IMR-90 (cell line): Measurements from ENCODE around the gene DHH. TPM values are rescaled to one million over a fixed set of nuclear protein-coding genes. Genes with fewer than 3 reads are reported as not detected.

ENCODE experiments used
- ATAC-seq: fragments of 200-7000 bp; cut with Tn5 transposase; 2 replicates; pipeline ENCODE4 v1.9.1; 2020; ENCODE audit warnings: low read depth, mild to moderate bottlenecking, moderate library complexity
- BruUV-seq: library from RNA; stranded (reverse); fragments of 400-500 nt; replicated peaks from 2 replicates; lab custom pipeline; 2021; lab: Mats Ljungman, UMichigan
- CTCF ChIA-PET: fragments of 300-600 bp; formaldehyde crosslinking; extraction: SDS; loops from one replicate; lab custom pipeline; 2021; ENCODE audit warnings: antibody characterized with exemption; lab: Yijun Ruan, JAX
- POLR2A ChIA-PET: fragments of 300-600 bp; sonication (Branson Sonifier 250); formaldehyde crosslinking; loops from one replicate; lab custom pipeline; 2022; ENCODE audit warnings: antibody characterized with exemption; ENCODE audit not compliant: unreplicated experiment; lab: Charles Lee
- DNase-seq: peaks from one replicate; pipeline ENCODE4 v3.0.0; 2013
- H2AFZ ChIP-seq: replicated peaks from 2 replicates; pipeline ENCODE3; 2013; ENCODE audit warnings: low read length, mild to moderate bottlenecking; ENCODE audit not compliant: poor library complexity
- H2AK5ac ChIP-seq: 2 replicates; pipeline ENCODE4 v1.6.1; 2013; ENCODE audit warnings: low read depth, low read length, inconsistent platforms
- H2AK9ac ChIP-seq: replicated peaks from 2 replicates; pipeline ENCODE3; 2013; ENCODE audit warnings: mild to moderate bottlenecking, low read depth, low read length, moderate library complexity; ENCODE audit not compliant: poor library complexity
- H2BK120ac ChIP-seq: 2 replicates; pipeline ENCODE4 v1.6.1; 2013; ENCODE audit warnings: low read depth, low read length, inconsistent platforms
- H2BK15ac ChIP-seq: 3 replicates; pipeline ENCODE4 v1.6.1; 2013; ENCODE audit warnings: low read depth, low read length, inconsistent platforms
- H2BK20ac ChIP-seq: 2 replicates; pipeline ENCODE4 v1.6.1; 2013; ENCODE audit warnings: low read depth, mild to moderate bottlenecking, inconsistent platforms, low read length, moderate library complexity
- H2BK5ac ChIP-seq: 2 replicates; pipeline ENCODE4 v1.6.1; 2013; ENCODE audit warnings: mild to moderate bottlenecking, low read depth, low read length, inconsistent platforms; ENCODE audit not compliant: poor library complexity, severe bottlenecking
- H3K14ac ChIP-seq: replicated peaks from 2 replicates; pipeline ENCODE4 v1.6.1; 2013; ENCODE audit warnings: low read depth, low read length, inconsistent platforms
- H3K18ac ChIP-seq: 2 replicates; pipeline ENCODE4 v1.6.1; 2013; ENCODE audit warnings: low read depth, low read length, control low read depth
- H3K23ac ChIP-seq: 2 replicates; pipeline ENCODE4 v1.6.1; 2013; ENCODE audit warnings: low read depth, low read length, inconsistent platforms
- H3K27ac ChIP-seq: 2 replicates; pipeline ENCODE4 v1.5.1; 2013; ENCODE audit warnings: mild to moderate bottlenecking, control low read depth, low read length; ENCODE audit not compliant: insufficient read depth
- H3K27me3 ChIP-seq: 2 replicates; pipeline ENCODE4 v1.6.1; 2013; ENCODE audit warnings: low read length; ENCODE audit not compliant: control insufficient read depth, insufficient read depth
- H3K36me3 ChIP-seq: 2 replicates; pipeline ENCODE4 v1.6.1; 2013; ENCODE audit warnings: low read length, mixed read lengths; ENCODE audit not compliant: control insufficient read depth, insufficient read depth
- H3K4ac ChIP-seq: 2 replicates; pipeline ENCODE4 v1.6.1; 2013; ENCODE audit warnings: low read depth, low read length, inconsistent platforms
- H3K4me1 ChIP-seq: 2 replicates; pipeline ENCODE4 v1.6.1; 2013; ENCODE audit warnings: low read length, mixed read lengths; ENCODE audit not compliant: control insufficient read depth, insufficient read depth
- H3K4me2 ChIP-seq: 2 replicates; pipeline ENCODE4 v1.6.1; 2013; ENCODE audit warnings: low read depth, mild to moderate bottlenecking, control low read depth, low read length, moderate library complexity
- H3K4me3 ChIP-seq: 2 replicates; pipeline ENCODE4 v1.5.1; 2013; ENCODE audit warnings: low read depth, mild to moderate bottlenecking, control low read depth, low read length, moderate library complexity; ENCODE audit not compliant: insufficient read depth
- H3K56ac ChIP-seq: 2 replicates; pipeline ENCODE4 v1.6.1; 2013; ENCODE audit warnings: low read length, inconsistent platforms; ENCODE audit not compliant: insufficient read depth; ENCODE audit errors: extremely low read depth
- H3K79me1 ChIP-seq, 2 experiments: 2 replicates each; pipeline ENCODE4 v1.6.1; 2013; ENCODE audit warnings: low read length in 2 of 2, inconsistent platforms in 1 of 2, low read depth in 1 of 2
- H3K9ac ChIP-seq: 2 replicates; pipeline ENCODE4 v1.6.1; 2013; ENCODE audit warnings: low read depth, low read length, control low read depth
- H3K9me1 ChIP-seq: 2 replicates; pipeline ENCODE4 v1.6.1; 2013; ENCODE audit warnings: low read length, inconsistent platforms; ENCODE audit not compliant: insufficient read depth
- H3K9me3 ChIP-seq: 2 replicates; pipeline ENCODE4 v1.6.1; 2013; ENCODE audit warnings: low read length; ENCODE audit not compliant: control insufficient read depth, insufficient read depth
- H4K20me1 ChIP-seq: 2 replicates; pipeline ENCODE4 v1.6.1; 2013; ENCODE audit warnings: low read length, inconsistent platforms; ENCODE audit not compliant: insufficient read depth
- H4K5ac ChIP-seq: 2 replicates; pipeline ENCODE4 v1.6.1; 2013; ENCODE audit warnings: mild to moderate bottlenecking, low read depth, low read length, control low read depth
- H4K8ac ChIP-seq, 2 experiments: 2 replicates each; pipeline ENCODE4 v1.6.1; 2013; ENCODE audit warnings: low read depth in 2 of 2, low read length in 2 of 2, control low read depth in 1 of 2, inconsistent platforms in 1 of 2
- H4K91ac ChIP-seq: 2 replicates; pipeline ENCODE4 v1.6.1; 2013; ENCODE audit warnings: low read depth, low read length, inconsistent platforms; ENCODE audit not compliant: insufficient read depth
- CEBPB ChIP-seq: IDR thresholded peaks from 2 replicates; pipeline ENCODE4 v1.6.1; 2012; ENCODE audit warnings: low read depth, low read length, improper control_type of control experiment
- CHD1 ChIP-seq: IDR thresholded peaks from 2 replicates; pipeline ENCODE4 v1.6.1; 2012; ENCODE audit warnings: low read depth, low read length, improper control_type of control experiment
- FOS ChIP-seq: fragments of 150-350 bp; IDR thresholded peaks from 2 replicates; pipeline ENCODE4 v1.6.1; 2016; ENCODE audit warnings: low read depth, low read length
- MXI1 ChIP-seq: IDR thresholded peaks from 2 replicates; pipeline ENCODE4 v1.6.1; 2012; ENCODE audit warnings: low read depth, mild to moderate bottlenecking, low read length, moderate library complexity, borderline replicate concordance
- NFE2L2 ChIP-seq: fragments of 150-350 bp; IDR thresholded peaks from 2 replicates; pipeline ENCODE4 v1.6.1; 2016; ENCODE audit warnings: low read depth, mild to moderate bottlenecking, low read length
- POLR2A ChIP-seq: IDR thresholded peaks from 2 replicates; pipeline ENCODE4 v1.6.1; 2012; ENCODE audit warnings: mild to moderate bottlenecking, low read depth, low read length
- RAD21 ChIP-seq: IDR thresholded peaks from 2 replicates; pipeline ENCODE4 v1.6.1; 2012; ENCODE audit warnings: low read length, improper control_type of control experiment
- RCOR1 ChIP-seq: IDR thresholded peaks from 2 replicates; pipeline ENCODE4 v1.6.1; 2012; ENCODE audit warnings: mild to moderate bottlenecking, low read length, improper control_type of control experiment; ENCODE audit not compliant: insufficient replicate concordance
- RFX5 ChIP-seq: IDR thresholded peaks from 2 replicates; pipeline ENCODE4 v1.8.0; 2012; ENCODE audit warnings: low read depth, mild to moderate bottlenecking, low read length, moderate library complexity
- SMC3 ChIP-seq: fragments of 150-350 bp; IDR thresholded peaks from 2 replicates; pipeline ENCODE4 v1.6.1; 2016; ENCODE audit warnings: low read depth, mild to moderate bottlenecking, antibody characterized with exemption, low read length, moderate library complexity
- USF2 ChIP-seq: fragments of 150-350 bp; IDR thresholded peaks from 2 replicates; pipeline ENCODE4 v1.6.1; 2017; ENCODE audit warnings: mild to moderate bottlenecking, antibody characterized with exemption, low read length, low read depth
- WGBS, 2 experiments: methylation state at CpG; one replicate each; pipeline versions ENCODE4 v1.1.5 to v1.1.7; 2013; ENCODE audit warnings: missing lambda C conversion rate in 2 of 2; ENCODE audit not compliant: insufficient read length in 1 of 2; ENCODE audit errors: extremely low coverage in 2 of 2; 5-methylcytosine and 5-hydroxymethylcytosine counted together
- dilution Hi-C: fragments of 300-500 bp; cut with HindIII; formaldehyde crosslinking; loops from one replicate; pipeline ENCODE4 v1.14.3; 2018; ENCODE audit warnings: low sequenced_read_pairs; ENCODE audit not compliant: unreplicated experiment
- in situ Hi-C: fragments of 300-500 bp; cut with MboI; formaldehyde crosslinking; loops from 3 replicates; pipeline ENCODE4 v1.14.3; 2019; ENCODE audit warnings: low sequenced_read_pairs, inconsistent platforms, mixed read lengths
- intact Hi-C: fragments of 100-400 bp; cut with micrococcal nuclease; formaldehyde crosslinking; loops from 2 replicates; pipeline ENCODE4 v1.10.0; 2022
- polyA plus RNA-seq, 3 experiments: library from polyadenylated mRNA; depleted of rRNA; stranded (reverse); fragments of >200 nt; gene quantifications; 2 replicates each; pipeline ENCODE4 v1.2.3, GENCODE V29; 2012; ENCODE audit warnings: low replicate concordance in 1 of 3
- total RNA-seq: library from RNA; depleted of rRNA; stranded (reverse); fragments of >200 nt; gene quantifications from 2 replicates; pipeline ENCODE4 v1.2.3, GENCODE V29; 2012
- TF ChIP-seq, protein P1 (sequence below): conservative IDR thresholded peaks from 2 replicates; pipeline ENCODE4 v1.5.1; 2012; ENCODE audit warnings: mild to moderate bottlenecking, low read depth, low read length, improper control_type of control experiment
- TF ChIP-seq, protein P2 (sequence below): fragments of 150-350 bp; IDR thresholded peaks from 2 replicates; pipeline ENCODE4 v1.6.1; 2016; ENCODE audit warnings: low read depth, mild to moderate bottlenecking, low read length, moderate library complexity, borderline replicate concordance

DHH gene
- total and polyA plus RNA-seq, 2 of the 4 experiments (the other 2 are of a cell fraction): under 0.01 to 0.07 TPM

GRCh38 chr12:49061157-49061650 lies 33.4 kb downstream of the DHH start:
- Histone ChIP-seq H3K4ac (peak overlapping the region; percentile 97), H3K27me3 (no peaks in the 10 kb centered on the region), H3K4me1 (peaks cover 5% of the 10 kb centered on the region), H3K23ac (peak overlapping the region; percentile 98), H2BK120ac (peak overlapping the region; percentile 88; the same call in 1 of the 2 replicates), H2BK15ac (peak overlapping the region; percentile 67; the same call in 1 of the 3 replicates), H3K27ac (peak overlapping the region; percentile 98), H2AK9ac (peak overlapping the region; percentile 98), H3K14ac (peak overlapping the region; percentile 96), H4K91ac (peak overlapping the region; percentile 97), H3K79me1 (peaks cover 9 to 43% of the 10 kb centered on the region in 2 experiments; a peak in 3 of 4 replicates), H3K56ac (peak overlapping the region; percentile 94), H2BK20ac (0 out of 2 replicates have a peak overlapping the region, but pooled peaks have one; percentile 50), H4K8ac (peak overlapping the region; percentile 82 to 99), H3K9ac (peak overlapping the region; percentile 91), H2AK5ac (peak overlapping the region; percentile 77), H2BK5ac (peak overlapping the region; percentile 95), H3K4me3 (peak overlapping the region; percentile 81), H3K18ac (peak overlapping the region; percentile 18), H3K9me1 (peaks cover 9% of the 10 kb centered on the region), H3K4me2 (peak overlapping the region; percentile 88), H4K20me1 (peaks cover 33% of the 10 kb centered on the region), H3K9me3 (no peaks in the 10 kb centered on the region), H2AFZ (peak overlapping the region; percentile 100), H3K36me3 (no peaks in the 10 kb centered on the region), H4K5ac (peak overlapping the region; percentile 65)
- ATAC-seq (no peak), DNase-seq (no peak)
- WGBS, 2 experiments: 0% methylated on average over 1 of the region's 16 CpGs; no CpG with 5 or more reads in 1 of the 2 experiments
- ChIA-PET POLR2A (no interaction called here), CTCF (interaction anchor here (0.9 kb wide), 1 partner anchor 49 kb away, joined by 3 read pairs; no protein-coding TSS in a partner anchor)
- BruUV-seq: no TSS peak
- intact Hi-C loops: no loop called here
- TF ChIP-seq MXI1 (no peak), USF2 (no peak), POLR2A (no peak), CHD1 (no peak), SMC3 (no peak), FOS (no peak), RCOR1 (no peak), CEBPB (no peak), RAD21 (no peak), RFX5 (no peak), NFE2L2 (no peak)
- TF ChIP-seq, protein P1, sequence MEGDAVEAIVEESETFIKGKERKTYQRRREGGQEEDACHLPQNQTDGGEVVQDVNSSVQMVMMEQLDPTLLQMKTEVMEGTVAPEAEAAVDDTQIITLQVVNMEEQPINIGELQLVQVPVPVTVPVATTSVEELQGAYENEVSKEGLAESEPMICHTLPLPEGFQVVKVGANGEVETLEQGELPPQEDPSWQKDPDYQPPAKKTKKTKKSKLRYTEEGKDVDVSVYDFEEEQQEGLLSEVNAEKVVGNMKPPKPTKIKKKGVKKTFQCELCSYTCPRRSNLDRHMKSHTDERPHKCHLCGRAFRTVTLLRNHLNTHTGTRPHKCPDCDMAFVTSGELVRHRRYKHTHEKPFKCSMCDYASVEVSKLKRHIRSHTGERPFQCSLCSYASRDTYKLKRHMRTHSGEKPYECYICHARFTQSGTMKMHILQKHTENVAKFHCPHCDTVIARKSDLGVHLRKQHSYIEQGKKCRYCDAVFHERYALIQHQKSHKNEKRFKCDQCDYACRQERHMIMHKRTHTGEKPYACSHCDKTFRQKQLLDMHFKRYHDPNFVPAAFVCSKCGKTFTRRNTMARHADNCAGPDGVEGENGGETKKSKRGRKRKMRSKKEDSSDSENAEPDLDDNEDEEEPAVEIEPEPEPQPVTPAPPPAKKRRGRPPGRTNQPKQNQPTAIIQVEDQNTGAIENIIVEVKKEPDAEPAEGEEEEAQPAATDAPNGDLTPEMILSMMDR: no peak
- TF ChIP-seq, protein P2, sequence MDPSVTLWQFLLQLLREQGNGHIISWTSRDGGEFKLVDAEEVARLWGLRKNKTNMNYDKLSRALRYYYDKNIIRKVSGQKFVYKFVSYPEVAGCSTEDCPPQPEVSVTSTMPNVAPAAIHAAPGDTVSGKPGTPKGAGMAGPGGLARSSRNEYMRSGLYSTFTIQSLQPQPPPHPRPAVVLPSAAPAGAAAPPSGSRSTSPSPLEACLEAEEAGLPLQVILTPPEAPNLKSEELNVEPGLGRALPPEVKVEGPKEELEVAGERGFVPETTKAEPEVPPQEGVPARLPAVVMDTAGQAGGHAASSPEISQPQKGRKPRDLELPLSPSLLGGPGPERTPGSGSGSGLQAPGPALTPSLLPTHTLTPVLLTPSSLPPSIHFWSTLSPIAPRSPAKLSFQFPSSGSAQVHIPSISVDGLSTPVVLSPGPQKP: no peak
- in situ Hi-C loops: loop anchor here (5.0 kb wide), 1 partner anchor 176 kb away; no protein-coding TSS in a partner anchor
- dilution Hi-C loops: no loop called here
